HepG2 (cell line): ENCODE measurements around the gene DTNB. TPM values are rescaled to one million over a fixed set of nuclear protein-coding genes. Genes with fewer than 3 reads are reported as not detected.

Experiments used
- ERF ChIP-seq: IDR thresholded peaks from 2 replicates; pipeline ENCODE4 v1.6.1; 2018; ENCODE audit warnings: missing biosample characterization, missing genetic modification reagents
- ETV6 ChIP-seq: sonication (generic); formaldehyde crosslinking; conservative IDR thresholded peaks from 2 replicates; pipeline ENCODE4 v1.4.0; 2020; ENCODE audit warnings: missing genetic modification reagents
- GZF1 ChIP-seq: sonication (generic); formaldehyde crosslinking; IDR thresholded peaks from 2 replicates; pipeline ENCODE4 v1.5.1; 2020; ENCODE audit warnings: mild to moderate bottlenecking, missing genetic modification reagents
- HNF4A ChIP-seq: sonication (generic); formaldehyde crosslinking; IDR thresholded peaks from 2 replicates; pipeline ENCODE4 v1.4.0; 2020; ENCODE audit warnings: missing genetic modification reagents
- HNRNPUL1 ChIP-seq: fragments of 200-400 bp; formaldehyde crosslinking; IDR thresholded peaks from 2 replicates; pipeline ENCODE4 v1.6.1; 2017; ENCODE audit warnings: low read depth, mild to moderate bottlenecking, low read length, moderate library complexity
- HOXA3 ChIP-seq: sonication (generic); formaldehyde crosslinking; IDR thresholded peaks from 2 replicates; pipeline ENCODE4 v1.5.0; 2020; ENCODE audit warnings: missing genetic modification reagents
- MXI1 ChIP-seq: IDR thresholded peaks from 3 replicates; pipeline ENCODE4 v1.6.1; 2012; ENCODE audit warnings: low read depth, low read length, inconsistent platforms, borderline replicate concordance
- NAIF1 ChIP-seq: sonication (generic); formaldehyde crosslinking; IDR thresholded peaks from 2 replicates; pipeline ENCODE4 v1.5.0; 2020; ENCODE audit warnings: mild to moderate bottlenecking, missing genetic modification reagents, borderline replicate concordance
- NONO ChIP-seq, 2 experiments: fragments of 450-650 bp in 1 of 2; sonication (generic) in 1 of 2; formaldehyde crosslinking in 1 of 2; IDR thresholded peaks in 1 of 2; conservative IDR thresholded peaks in 1 of 2; 2 replicates each; pipeline versions ENCODE4 v1.6.1 to v1.8.0; 2017 to 2022; ENCODE audit warnings: mild to moderate bottlenecking in 1 of 2, missing genetic modification reagents in 1 of 2, moderate library complexity in 1 of 2
- NR1H2 ChIP-seq: sonication (generic); formaldehyde crosslinking; IDR thresholded peaks from 2 replicates; pipeline ENCODE4 v1.8.1; 2022; ENCODE audit warnings: low read depth, missing genetic modification reagents, borderline replicate concordance
- PTBP1 ChIP-seq: fragments of 200-400 bp; formaldehyde crosslinking; IDR thresholded peaks from 2 replicates; pipeline ENCODE4 v1.6.1; 2018; ENCODE audit warnings: low read length, low read depth; ENCODE audit not compliant: poor library complexity, severe bottlenecking
- SRSF1 ChIP-seq: fragments of 200-400 bp; formaldehyde crosslinking; optimal IDR thresholded peaks from 2 replicates; pipeline ENCODE3; 2017; ENCODE audit warnings: mild to moderate bottlenecking, low read depth, low read length, moderate library complexity
- ZNF180 ChIP-seq: sonication (generic); formaldehyde crosslinking; IDR thresholded peaks from 2 replicates; pipeline ENCODE4 v1.4.0; 2020; ENCODE audit warnings: low read depth, missing genetic modification reagents, borderline replicate concordance
- ZNF232 ChIP-seq: sonication (generic); formaldehyde crosslinking; IDR thresholded peaks from 2 replicates; pipeline ENCODE4 v1.4.0; 2020; ENCODE audit warnings: missing genetic modification reagents, borderline replicate concordance
- ZNF337 ChIP-seq: sonication (generic); formaldehyde crosslinking; IDR thresholded peaks from 2 replicates; pipeline ENCODE4 v1.5.1; 2020; ENCODE audit warnings: missing genetic modification reagents, low read depth, mild to moderate bottlenecking, borderline replicate concordance
- ZNF367 ChIP-seq: sonication (generic); formaldehyde crosslinking; IDR thresholded peaks from 2 replicates; pipeline ENCODE4 v1.4.0; 2020; ENCODE audit warnings: missing genetic modification reagents, borderline replicate concordance
- ZNF383 ChIP-seq: sonication (generic); formaldehyde crosslinking; IDR thresholded peaks from 2 replicates; pipeline ENCODE4 v1.4.0; 2020; ENCODE audit warnings: missing genetic modification reagents, mild to moderate bottlenecking, borderline replicate concordance
- ZNF430 ChIP-seq: sonication (generic); formaldehyde crosslinking; IDR thresholded peaks from 2 replicates; pipeline ENCODE4 v1.9.0; 2021; ENCODE audit warnings: mild to moderate bottlenecking, missing genetic modification reagents
- ZNF570 ChIP-seq: sonication (generic); formaldehyde crosslinking; IDR thresholded peaks from 2 replicates; pipeline ENCODE4 v1.4.0; 2020; ENCODE audit warnings: mild to moderate bottlenecking, missing genetic modification reagents, borderline replicate concordance
- ZNF589 ChIP-seq: sonication (generic); formaldehyde crosslinking; conservative IDR thresholded peaks from 2 replicates; pipeline ENCODE4 v1.8.0; 2022; ENCODE audit warnings: mild to moderate bottlenecking, moderate library complexity, missing genetic modification reagents
- ZSCAN12 ChIP-seq: sonication (generic); formaldehyde crosslinking; IDR thresholded peaks from 2 replicates; pipeline ENCODE4 v1.9.0; 2021; ENCODE audit warnings: mild to moderate bottlenecking, missing genetic modification reagents
- polyA plus RNA-seq, 8 experiments: library from polyadenylated mRNA; depleted of rRNA in 3 of 8; stranded (reverse) in 7 of 8; unstranded in 1 of 8; fragments of >200 nt; fragmentation: Illumina TruSeq in 4 of 8; extraction: Trizol in 4 of 8; gene quantifications; 2 replicates each; pipeline versions ENCODE4 v1.2.1 to v1.2.3, GENCODE V29; 2011 to 2016; ENCODE audit warnings: low read depth in 4 of 8, missing spikeins in 1 of 8, mixed read lengths in 1 of 8; ENCODE audit not compliant: insufficient read depth in 1 of 8
- total RNA-seq, 5 experiments: library from RNA; depleted of rRNA; stranded (reverse); fragments of >200 nt; fragmentation: Illumina TruSeq; extraction: Trizol; gene quantifications; 2 replicates each; pipeline ENCODE4 v1.2.3, GENCODE V29; 2016; ENCODE audit warnings: low read depth in 1 of 5
- TF ChIP-seq, protein P1 (sequence below): sonication (generic); formaldehyde crosslinking; IDR thresholded peaks from 2 replicates; pipeline ENCODE4 v1.4.0; 2020; ENCODE audit warnings: missing genetic modification reagents
- TF ChIP-seq, protein P2 (sequence below): IDR thresholded peaks from 2 replicates; pipeline ENCODE4 v1.6.1; 2016; ENCODE audit warnings: missing compliant biosample characterization, missing genetic modification reagents, borderline replicate concordance
- TF ChIP-seq, protein P3 (sequence below): sonication (generic); formaldehyde crosslinking; IDR thresholded peaks from 2 replicates; pipeline ENCODE4 v1.8.0; 2022; ENCODE audit warnings: mild to moderate bottlenecking, missing genetic modification reagents; ENCODE audit not compliant: insufficient replicate concordance
- TF ChIP-seq, protein P4 (sequence below): sonication (generic); formaldehyde crosslinking; IDR thresholded peaks from 2 replicates; pipeline ENCODE4 v1.5.1; 2020; ENCODE audit warnings: mild to moderate bottlenecking, missing genetic modification reagents, moderate library complexity

DTNB gene
- total and polyA plus RNA-seq, 2 of the 13 experiments (the other 11 are each of a cell fraction or from before 2014, with no cell fraction given) = 14.4 to 23.9 TPM

DNA sequence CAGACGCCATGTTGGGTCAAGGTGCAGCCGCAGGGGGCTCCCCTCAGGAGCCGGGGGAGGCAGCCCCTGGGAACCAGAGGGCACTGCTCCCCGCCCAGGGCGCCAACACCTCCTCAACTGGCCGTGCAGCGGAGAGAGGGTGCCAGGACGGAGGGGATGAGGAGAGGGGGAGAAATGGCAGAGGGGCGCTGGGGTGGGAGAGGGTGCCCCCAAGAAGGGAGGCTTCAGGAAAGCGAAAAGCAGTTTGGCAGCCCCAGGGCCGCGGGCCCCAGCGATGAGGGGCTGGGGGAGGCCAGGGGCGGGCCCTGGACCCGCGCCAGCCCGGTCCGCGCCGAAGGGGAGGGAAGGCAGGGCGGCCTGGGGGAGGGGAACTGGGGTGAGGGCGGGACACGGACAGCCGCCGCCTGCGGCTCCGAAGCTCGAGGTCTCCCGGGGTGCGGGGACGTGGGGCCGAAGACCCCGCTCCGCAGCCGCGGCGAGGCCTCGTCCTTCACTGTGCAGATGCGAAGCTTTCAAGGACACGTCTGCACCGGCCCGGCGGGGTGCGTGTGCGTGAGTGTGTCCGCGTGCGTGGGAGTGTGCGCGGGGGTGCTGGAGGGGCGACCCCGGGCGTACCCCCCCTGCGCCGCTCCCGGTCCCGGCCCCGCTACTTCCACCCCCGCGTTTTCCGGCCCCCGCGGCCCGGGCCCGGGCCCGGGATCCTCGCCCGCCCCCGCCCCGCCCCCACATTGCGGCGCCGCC is 333.0 kb downstream of the DTNB start (continued):
- no peak for TF ChIP-seq ZNF180 (CRISPR knock-in tag)
- 0 out of 2 replicates have a peak, but pooled peaks have one; percentile 55 for TF ChIP-seq NR1H2 (CRISPR knock-in tag)
- TF ChIP-seq ZSCAN12 (CRISPR knock-in tag) = no peak
- TF ChIP-seq GZF1 (CRISPR knock-in tag) = no peak
- peak; percentile 2; the same call in 1 of the 2 replicates for TF ChIP-seq HOXA3
- TF ChIP-seq ZNF430 (CRISPR knock-in tag) = no peak
- TF ChIP-seq SRSF1 = peak; percentile 55
- peak; percentile 43; the same call in 1 of the 2 replicates for TF ChIP-seq HNF4A (CRISPR knock-in tag)
- TF ChIP-seq HNRNPUL1 = no peak
- TF ChIP-seq, protein P1, sequence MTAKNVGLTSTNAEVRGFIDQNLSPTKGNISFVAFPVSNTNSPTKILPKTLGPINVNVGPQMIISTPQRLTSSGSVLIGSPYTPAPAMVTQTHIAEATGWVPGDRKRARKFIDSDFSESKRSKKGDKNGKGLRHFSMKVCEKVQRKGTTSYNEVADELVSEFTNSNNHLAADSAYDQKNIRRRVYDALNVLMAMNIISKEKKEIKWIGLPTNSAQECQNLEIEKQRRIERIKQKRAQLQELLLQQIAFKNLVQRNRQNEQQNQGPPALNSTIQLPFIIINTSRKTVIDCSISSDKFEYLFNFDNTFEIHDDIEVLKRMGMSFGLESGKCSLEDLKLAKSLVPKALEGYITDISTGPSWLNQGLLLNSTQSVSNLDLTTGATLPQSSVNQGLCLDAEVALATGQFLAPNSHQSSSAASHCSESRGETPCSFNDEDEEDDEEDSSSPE (CRISPR knock-in tag) = peak; percentile 47; the same call in 1 of the 2 replicates
- no peak for TF ChIP-seq ZNF367 (CRISPR knock-in tag)
- TF ChIP-seq NONO (IDR thresholded peaks at IDR 0.05) = no peak
- TF ChIP-seq NONO (CRISPR knock-in tag; conservative IDR thresholded peaks at IDR 0.05) = peak; percentile 41; the same call in 1 of the 2 replicates
- no peak for TF ChIP-seq ETV6
- TF ChIP-seq MXI1 = no peak
- TF ChIP-seq ZNF232 (CRISPR knock-in tag) = peak; percentile 54; the same call in 1 of the 2 replicates
- TF ChIP-seq, protein P2, sequence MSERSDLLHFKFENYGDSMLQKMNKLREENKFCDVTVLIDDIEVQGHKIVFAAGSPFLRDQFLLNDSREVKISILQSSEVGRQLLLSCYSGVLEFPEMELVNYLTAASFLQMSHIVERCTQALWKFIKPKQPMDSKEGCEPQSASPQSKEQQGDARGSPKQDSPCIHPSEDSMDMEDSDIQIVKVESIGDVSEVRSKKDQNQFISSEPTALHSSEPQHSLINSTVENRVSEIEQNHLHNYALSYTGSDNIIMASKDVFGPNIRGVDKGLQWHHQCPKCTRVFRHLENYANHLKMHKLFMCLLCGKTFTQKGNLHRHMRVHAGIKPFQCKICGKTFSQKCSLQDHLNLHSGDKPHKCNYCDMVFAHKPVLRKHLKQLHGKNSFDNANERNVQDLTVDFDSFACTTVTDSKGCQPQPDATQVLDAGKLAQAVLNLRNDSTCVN (CRISPR knock-in tag) = no peak
- TF ChIP-seq ZNF383 (CRISPR knock-in tag) = no peak
- no peak for TF ChIP-seq ZNF589 (CRISPR knock-in tag)
- no peak for TF ChIP-seq NAIF1 (CRISPR knock-in tag)
- TF ChIP-seq ERF (CRISPR knock-in tag) = no peak
- TF ChIP-seq ZNF570 (CRISPR knock-in tag) = no peak
- no peak for TF ChIP-seq ZNF337 (CRISPR knock-in tag)
- TF ChIP-seq PTBP1 = no peak
- TF ChIP-seq, protein P3, sequence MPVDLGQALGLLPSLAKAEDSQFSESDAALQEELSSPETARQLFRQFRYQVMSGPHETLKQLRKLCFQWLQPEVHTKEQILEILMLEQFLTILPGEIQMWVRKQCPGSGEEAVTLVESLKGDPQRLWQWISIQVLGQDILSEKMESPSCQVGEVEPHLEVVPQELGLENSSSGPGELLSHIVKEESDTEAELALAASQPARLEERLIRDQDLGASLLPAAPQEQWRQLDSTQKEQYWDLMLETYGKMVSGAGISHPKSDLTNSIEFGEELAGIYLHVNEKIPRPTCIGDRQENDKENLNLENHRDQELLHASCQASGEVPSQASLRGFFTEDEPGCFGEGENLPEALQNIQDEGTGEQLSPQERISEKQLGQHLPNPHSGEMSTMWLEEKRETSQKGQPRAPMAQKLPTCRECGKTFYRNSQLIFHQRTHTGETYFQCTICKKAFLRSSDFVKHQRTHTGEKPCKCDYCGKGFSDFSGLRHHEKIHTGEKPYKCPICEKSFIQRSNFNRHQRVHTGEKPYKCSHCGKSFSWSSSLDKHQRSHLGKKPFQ (CRISPR knock-in tag) = no peak
- TF ChIP-seq, protein P4, sequence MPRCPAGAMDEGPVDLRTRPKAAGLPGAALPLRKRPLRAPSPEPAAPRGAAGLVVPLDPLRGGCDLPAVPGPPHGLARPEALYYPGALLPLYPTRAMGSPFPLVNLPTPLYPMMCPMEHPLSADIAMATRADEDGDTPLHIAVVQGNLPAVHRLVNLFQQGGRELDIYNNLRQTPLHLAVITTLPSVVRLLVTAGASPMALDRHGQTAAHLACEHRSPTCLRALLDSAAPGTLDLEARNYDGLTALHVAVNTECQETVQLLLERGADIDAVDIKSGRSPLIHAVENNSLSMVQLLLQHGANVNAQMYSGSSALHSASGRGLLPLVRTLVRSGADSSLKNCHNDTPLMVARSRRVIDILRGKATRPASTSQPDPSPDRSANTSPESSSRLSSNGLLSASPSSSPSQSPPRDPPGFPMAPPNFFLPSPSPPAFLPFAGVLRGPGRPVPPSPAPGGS (CRISPR knock-in tag) = no peak
